WTC11 (cell line): Measurements from ENCODE around the gene NKX2-1. TPM values are rescaled to one million over a fixed set of nuclear protein-coding genes. Genes with fewer than 3 reads are reported as not detected.

ENCODE experiments used
- ATAC-seq: fragments of 200-7000 bp; cut with Tn5 transposase; 2 replicates; pipeline ENCODE4 v1.10.0; 2021; ENCODE audit warnings: mild to moderate bottlenecking, moderate library complexity
- CTCF ChIA-PET: fragments of 300-600 bp; sonication (Branson Sonifier 250); formaldehyde crosslinking; loops from one replicate; lab custom pipeline; 2021; ENCODE audit warnings: antibody characterized with exemption; lab: Charles Lee
- POLR2A ChIA-PET: fragments of 350-600 bp; sonication (Branson Sonifier 250); formaldehyde crosslinking; loops from one replicate; lab custom pipeline; 2021; ENCODE audit warnings: antibody characterized with exemption; lab: Charles Lee
- DNase-seq: peaks from one replicate; pipeline ENCODE4 v3.0.0; 2021; ENCODE audit warnings: low spot score
- H3K27ac Mint-ChIP-seq: 2 replicates; pipeline ENCODE4 v1.8.0; 2021; ENCODE audit warnings: mixed read lengths
- H3K27me3 Mint-ChIP-seq: 2 replicates; pipeline ENCODE4 v1.8.0; 2021; ENCODE audit warnings: low read depth, mild to moderate bottlenecking, moderate library complexity, mixed read lengths
- H3K36me3 Mint-ChIP-seq: 2 replicates; pipeline ENCODE4 v1.8.0; 2021; ENCODE audit warnings: mixed read lengths
- H3K4me1 Mint-ChIP-seq: 2 replicates; pipeline ENCODE4 v1.8.0; 2022; ENCODE audit warnings: mixed read lengths
- H3K4me3 Mint-ChIP-seq: 2 replicates; pipeline ENCODE4 v1.8.0; 2021; ENCODE audit warnings: mild to moderate bottlenecking, moderate library complexity, mixed read lengths
- H3K9me3 Mint-ChIP-seq: 2 replicates; pipeline ENCODE4 v1.8.0; 2021; ENCODE audit warnings: mixed read lengths
- ATF1 ChIP-seq: sonication (generic); formaldehyde crosslinking; IDR thresholded peaks from 2 replicates; pipeline ENCODE4 v1.8.1; 2023; ENCODE audit warnings: mild to moderate bottlenecking, moderate library complexity, missing genetic modification reagents
- ELF4 ChIP-seq: sonication (generic); formaldehyde crosslinking; IDR thresholded peaks from 2 replicates; pipeline ENCODE4 v1.8.1; 2022; ENCODE audit warnings: low read depth, mild to moderate bottlenecking, moderate library complexity, missing genetic modification reagents
- GRHL2 ChIP-seq: fragments of 250-450 bp; sonication (Bioruptor Pico); IDR thresholded peaks from 2 replicates; pipeline ENCODE4 v1.8.0; 2022; ENCODE audit warnings: mild to moderate bottlenecking, moderate library complexity; ENCODE audit not compliant: insufficient replicate concordance, severe bottlenecking
- MXD4 ChIP-seq: fragments of 250-450 bp; sonication (Bioruptor Pico); IDR thresholded peaks from 2 replicates; pipeline ENCODE4 v1.8.0; 2021; ENCODE audit warnings: mild to moderate bottlenecking, moderate library complexity, borderline replicate concordance
- NR2C2 ChIP-seq: sonication (generic); formaldehyde crosslinking; IDR thresholded peaks from 2 replicates; pipeline ENCODE4 v1.8.0; 2022; ENCODE audit warnings: mild to moderate bottlenecking, missing genetic modification reagents
- PRRX2 ChIP-seq: fragments of 250-450 bp; sonication (Bioruptor Pico); IDR thresholded peaks from 2 replicates; pipeline ENCODE4 v1.8.0; 2021; ENCODE audit warnings: mild to moderate bottlenecking
- SMAD4 ChIP-seq: sonication (generic); formaldehyde crosslinking; IDR thresholded peaks from 2 replicates; pipeline ENCODE4 v1.8.0; 2022; ENCODE audit warnings: mild to moderate bottlenecking, missing genetic modification reagents
- TCF7 ChIP-seq: sonication (generic); formaldehyde crosslinking; IDR thresholded peaks from 2 replicates; pipeline ENCODE4 v1.8.0; 2022; ENCODE audit warnings: mild to moderate bottlenecking, low read depth, missing genetic modification reagents, moderate library complexity
- TEAD1 ChIP-seq: sonication (generic); formaldehyde crosslinking; IDR thresholded peaks from 2 replicates; pipeline ENCODE4 v1.8.0; 2022; ENCODE audit warnings: mild to moderate bottlenecking, missing genetic modification reagents
- ZNF219 ChIP-seq: sonication (generic); formaldehyde crosslinking; IDR thresholded peaks from 2 replicates; pipeline ENCODE4 v1.8.0; 2023; ENCODE audit warnings: missing genetic modification reagents, mild to moderate bottlenecking, borderline replicate concordance
- ZNF263 ChIP-seq: sonication (generic); formaldehyde crosslinking; IDR thresholded peaks from 2 replicates; pipeline ENCODE4 v1.8.1; 2022; ENCODE audit warnings: low read depth, mild to moderate bottlenecking, moderate library complexity, missing genetic modification reagents
- ZNF396 ChIP-seq: fragments of 250-450 bp; sonication (Bioruptor Pico); IDR thresholded peaks from 2 replicates; pipeline ENCODE4 v1.8.0; 2021; ENCODE audit warnings: mild to moderate bottlenecking, moderate library complexity, borderline replicate concordance
- ZNF423 ChIP-seq: fragments of 250-450 bp; sonication (Bioruptor Pico); IDR thresholded peaks from 2 replicates; pipeline ENCODE4 v2.1.2; 2022; ENCODE audit warnings: mild to moderate bottlenecking, moderate library complexity
- total RNA-seq: library from RNA; stranded (reverse); gene quantifications from 3 replicates; pipeline ENCODE4 v1.2.3, GENCODE V29; 2021
- TF ChIP-seq, protein P1 (sequence below): sonication (generic); formaldehyde crosslinking; IDR thresholded peaks from 2 replicates; pipeline ENCODE4 v1.8.0; 2023; ENCODE audit warnings: missing genetic modification reagents
- TF ChIP-seq, protein P2 (sequence below): sonication (generic); formaldehyde crosslinking; IDR thresholded peaks from 2 replicates; pipeline ENCODE4 v1.8.0; 2023; ENCODE audit warnings: mild to moderate bottlenecking, missing genetic modification reagents
- TF ChIP-seq, protein P3 (sequence below): sonication (generic); formaldehyde crosslinking; IDR thresholded peaks from 2 replicates; pipeline ENCODE4 v1.8.1; 2022; ENCODE audit warnings: missing genetic modification reagents, borderline replicate concordance
- TF ChIP-seq, protein P4 (sequence below): fragments of 250-450 bp; sonication (Bioruptor Pico); IDR thresholded peaks from 2 replicates; pipeline ENCODE4 v1.9.0; 2021; ENCODE audit warnings: moderate library complexity, mild to moderate bottlenecking, inconsistent platforms, borderline replicate concordance
- TF ChIP-seq, protein P5 (sequence below): fragments of 250-450 bp; sonication (Bioruptor Pico); IDR thresholded peaks from 2 replicates; pipeline ENCODE4 v1.9.0; 2021; ENCODE audit warnings: mild to moderate bottlenecking
- TF ChIP-seq, protein P6 (sequence below): fragments of 200-600 bp; IDR thresholded peaks from 2 replicates; pipeline ENCODE4 v1.8.0; 2022; ENCODE audit warnings: antibody characterized with exemption

The NKX2-1 gene
- total RNA-seq, 1 experiment from 2014 or later, result not detected

DNA sequence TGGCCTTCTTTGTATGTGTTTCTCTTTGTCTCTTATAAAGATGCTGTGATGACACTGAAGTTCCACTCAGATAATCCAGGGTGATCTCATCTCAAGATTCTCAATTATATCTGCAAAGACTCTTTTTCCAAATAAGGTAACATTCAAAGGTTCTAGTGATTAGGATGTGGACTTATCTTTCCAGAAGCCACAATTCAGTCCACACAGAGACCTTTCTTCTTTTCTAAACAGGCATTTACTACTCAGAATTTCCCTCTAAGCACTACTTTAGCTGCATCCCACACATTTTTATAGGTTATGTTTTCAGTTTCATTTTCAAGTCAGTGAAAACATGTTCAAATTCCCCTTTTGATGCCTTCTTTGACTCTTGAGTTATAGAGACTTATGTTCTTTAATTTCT is 9.0 kb upstream of the NKX2-1 start (continued):
- TF ChIP-seq, protein P1, sequence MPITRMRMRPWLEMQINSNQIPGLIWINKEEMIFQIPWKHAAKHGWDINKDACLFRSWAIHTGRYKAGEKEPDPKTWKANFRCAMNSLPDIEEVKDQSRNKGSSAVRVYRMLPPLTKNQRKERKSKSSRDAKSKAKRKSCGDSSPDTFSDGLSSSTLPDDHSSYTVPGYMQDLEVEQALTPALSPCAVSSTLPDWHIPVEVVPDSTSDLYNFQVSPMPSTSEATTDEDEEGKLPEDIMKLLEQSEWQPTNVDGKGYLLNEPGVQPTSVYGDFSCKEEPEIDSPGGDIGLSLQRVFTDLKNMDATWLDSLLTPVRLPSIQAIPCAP (CRISPR knock-in tag), result no peak
- TF ChIP-seq ZNF263 (CRISPR knock-in tag) (no peak), ZNF423 (CRISPR knock-in tag) (no peak)
- TF ChIP-seq, protein P2, sequence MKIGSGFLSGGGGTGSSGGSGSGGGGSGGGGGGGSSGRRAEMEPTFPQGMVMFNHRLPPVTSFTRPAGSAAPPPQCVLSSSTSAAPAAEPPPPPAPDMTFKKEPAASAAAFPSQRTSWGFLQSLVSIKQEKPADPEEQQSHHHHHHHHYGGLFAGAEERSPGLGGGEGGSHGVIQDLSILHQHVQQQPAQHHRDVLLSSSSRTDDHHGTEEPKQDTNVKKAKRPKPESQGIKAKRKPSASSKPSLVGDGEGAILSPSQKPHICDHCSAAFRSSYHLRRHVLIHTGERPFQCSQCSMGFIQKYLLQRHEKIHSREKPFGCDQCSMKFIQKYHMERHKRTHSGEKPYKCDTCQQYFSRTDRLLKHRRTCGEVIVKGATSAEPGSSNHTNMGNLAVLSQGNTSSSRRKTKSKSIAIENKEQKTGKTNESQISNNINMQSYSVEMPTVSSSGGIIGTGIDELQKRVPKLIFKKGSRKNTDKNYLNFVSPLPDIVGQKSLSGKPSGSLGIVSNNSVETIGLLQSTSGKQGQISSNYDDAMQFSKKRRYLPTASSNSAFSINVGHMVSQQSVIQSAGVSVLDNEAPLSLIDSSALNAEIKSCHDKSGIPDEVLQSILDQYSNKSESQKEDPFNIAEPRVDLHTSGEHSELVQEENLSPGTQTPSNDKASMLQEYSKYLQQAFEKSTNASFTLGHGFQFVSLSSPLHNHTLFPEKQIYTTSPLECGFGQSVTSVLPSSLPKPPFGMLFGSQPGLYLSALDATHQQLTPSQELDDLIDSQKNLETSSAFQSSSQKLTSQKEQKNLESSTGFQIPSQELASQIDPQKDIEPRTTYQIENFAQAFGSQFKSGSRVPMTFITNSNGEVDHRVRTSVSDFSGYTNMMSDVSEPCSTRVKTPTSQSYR, result no peak

DNA sequence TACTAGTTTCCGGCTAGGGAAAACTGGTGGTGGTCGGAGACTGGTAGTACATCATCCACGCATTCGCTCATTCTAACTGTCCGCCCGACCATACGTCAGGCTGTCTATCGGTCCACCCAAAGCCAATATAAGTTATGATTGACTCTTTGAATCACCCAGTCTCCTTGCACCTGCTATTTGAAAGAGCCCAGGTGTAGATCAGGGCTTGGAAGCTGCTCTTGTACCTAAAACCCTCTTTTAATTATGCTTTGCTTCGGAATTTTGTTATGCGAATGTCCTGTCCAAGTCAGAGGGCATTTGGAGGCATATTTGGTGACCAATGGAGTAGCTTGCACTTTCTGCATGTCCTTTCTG is 5.7 kb upstream of the NKX2-1 start:
- H3K9me3 Mint-ChIP-seq, result no peaks in the 10 kb centered on the region
- H3K4me1 Mint-ChIP-seq, result peaks cover 23% of the 10 kb centered on the region
- ATAC-seq (no peak), DNase-seq (no peak)
- H3K27ac Mint-ChIP-seq, result no peak overlapping the region
- no peaks in the 10 kb centered on the region for H3K36me3 Mint-ChIP-seq
- ChIA-PET POLR2A (interaction anchor here (0.6 to 1.6 kb wide), 2 partner anchors 13 to 523 kb away, joined by 4 read pairs; no protein-coding TSS in a partner anchor), CTCF (interaction anchor here (0.6 to 9.3 kb wide), 55 partner anchors 9 to 704 kb away, joined by 3 to 159 read pairs (median 7); partner anchors contain the start of gene NKX2-8)
- H3K27me3 Mint-ChIP-seq, result peaks cover 100% of the 10 kb centered on the region
- peak overlapping the region; percentile 65; the same call in 1 of the 2 replicates for H3K4me3 Mint-ChIP-seq
- TF ChIP-seq NR2C2 (CRISPR knock-in tag) (no peak), ZNF219 (CRISPR knock-in tag) (no peak), TCF7 (no peak), PRRX2 (no peak), SMAD4 (CRISPR knock-in tag) (no peak), ELF4 (CRISPR knock-in tag) (no peak), TEAD1 (CRISPR knock-in tag) (no peak)
- TF ChIP-seq, protein P3, sequence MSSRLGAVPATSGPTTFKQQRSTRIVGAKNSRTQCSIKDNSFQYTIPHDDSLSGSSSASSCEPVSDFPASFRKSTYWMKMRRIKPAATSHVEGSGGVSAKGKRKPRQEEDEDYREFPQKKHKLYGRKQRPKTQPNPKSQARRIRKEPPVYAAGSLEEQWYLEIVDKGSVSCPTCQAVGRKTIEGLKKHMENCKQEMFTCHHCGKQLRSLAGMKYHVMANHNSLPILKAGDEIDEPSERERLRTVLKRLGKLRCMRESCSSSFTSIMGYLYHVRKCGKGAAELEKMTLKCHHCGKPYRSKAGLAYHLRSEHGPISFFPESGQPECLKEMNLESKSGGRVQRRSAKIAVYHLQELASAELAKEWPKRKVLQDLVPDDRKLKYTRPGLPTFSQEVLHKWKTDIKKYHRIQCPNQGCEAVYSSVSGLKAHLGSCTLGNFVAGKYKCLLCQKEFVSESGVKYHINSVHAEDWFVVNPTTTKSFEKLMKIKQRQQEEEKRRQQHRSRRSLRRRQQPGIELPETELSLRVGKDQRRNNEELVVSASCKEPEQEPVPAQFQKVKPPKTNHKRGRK (CRISPR knock-in tag), result no peak
- TF ChIP-seq, protein P4, sequence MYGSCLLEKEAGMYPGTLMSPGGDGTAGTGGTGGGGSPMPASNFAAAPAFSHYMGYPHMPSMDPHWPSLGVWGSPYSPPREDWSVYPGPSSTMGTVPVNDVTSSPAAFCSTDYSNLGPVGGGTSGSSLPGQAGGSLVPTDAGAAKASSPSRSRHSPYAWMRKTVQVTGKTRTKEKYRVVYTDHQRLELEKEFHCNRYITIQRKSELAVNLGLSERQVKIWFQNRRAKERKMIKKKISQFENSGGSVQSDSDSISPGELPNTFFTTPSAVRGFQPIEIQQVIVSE (CRISPR knock-in tag), result no peak
- TF ChIP-seq, protein P5, sequence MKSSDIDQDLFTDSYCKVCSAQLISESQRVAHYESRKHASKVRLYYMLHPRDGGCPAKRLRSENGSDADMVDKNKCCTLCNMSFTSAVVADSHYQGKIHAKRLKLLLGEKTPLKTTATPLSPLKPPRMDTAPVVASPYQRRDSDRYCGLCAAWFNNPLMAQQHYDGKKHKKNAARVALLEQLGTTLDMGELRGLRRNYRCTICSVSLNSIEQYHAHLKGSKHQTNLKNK (CRISPR knock-in tag), result no peak

DNA sequence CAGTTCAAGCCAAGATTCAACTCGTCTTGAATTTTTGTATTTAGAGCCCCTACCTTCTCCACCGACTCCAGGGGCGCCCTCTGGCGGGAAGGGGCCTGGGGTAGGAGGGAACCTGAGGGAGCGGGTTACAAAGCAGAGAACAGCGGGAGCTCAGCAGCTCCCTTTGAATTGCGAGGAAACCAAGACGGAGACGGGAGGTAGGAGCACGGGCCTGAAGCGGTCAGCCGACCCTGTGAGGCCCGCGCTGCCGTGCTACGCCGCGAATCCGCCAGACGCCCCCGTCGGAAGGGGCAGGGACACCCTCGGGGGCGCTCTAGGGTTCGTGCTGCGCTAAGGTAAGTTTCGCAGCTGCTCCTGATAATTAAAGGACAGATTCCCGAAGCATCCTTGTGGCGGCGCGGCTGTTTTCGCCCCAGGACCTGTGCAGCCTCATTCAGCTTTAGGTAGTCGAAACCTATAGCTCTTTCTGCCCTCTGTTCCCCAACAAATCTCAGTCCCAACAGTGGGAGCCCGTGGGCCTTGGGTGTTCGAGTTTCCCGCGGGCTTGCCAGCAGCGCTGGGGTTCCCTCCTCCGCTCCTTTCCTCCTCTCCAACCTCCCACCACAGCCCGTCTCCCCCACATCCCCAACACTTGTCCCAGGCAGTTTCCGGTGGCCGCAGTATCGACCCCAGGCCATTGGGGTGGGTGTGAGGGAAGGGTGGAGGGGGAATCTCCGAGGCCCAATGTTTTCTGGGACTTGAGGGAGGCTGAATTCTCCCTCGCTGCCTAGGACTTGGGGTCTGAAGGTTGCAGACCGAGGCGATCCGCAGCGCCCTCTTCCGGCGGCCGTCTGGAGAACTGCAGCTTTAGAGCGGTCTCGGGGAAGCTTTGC is 5.1 kb upstream of the NKX2-1 start:
- no peak overlapping the region for H3K27ac Mint-ChIP-seq
- POLR2A ChIA-PET, result interaction anchor here (0.6 to 1.6 kb wide), 4 partner anchors 13 to 523 kb away, joined by 3 to 4 read pairs (median 4); no protein-coding TSS in a partner anchor
- peaks cover 23% of the 10 kb centered on the region for H3K4me1 Mint-ChIP-seq
- no peak for TF ChIP-seq ATF1
- peak; percentile 46; the same call in 1 of the 2 replicates for TF ChIP-seq ZNF423 (CRISPR knock-in tag)
- TF ChIP-seq MXD4 (CRISPR knock-in tag), result peak; percentile 81
- TF ChIP-seq, protein P6, sequence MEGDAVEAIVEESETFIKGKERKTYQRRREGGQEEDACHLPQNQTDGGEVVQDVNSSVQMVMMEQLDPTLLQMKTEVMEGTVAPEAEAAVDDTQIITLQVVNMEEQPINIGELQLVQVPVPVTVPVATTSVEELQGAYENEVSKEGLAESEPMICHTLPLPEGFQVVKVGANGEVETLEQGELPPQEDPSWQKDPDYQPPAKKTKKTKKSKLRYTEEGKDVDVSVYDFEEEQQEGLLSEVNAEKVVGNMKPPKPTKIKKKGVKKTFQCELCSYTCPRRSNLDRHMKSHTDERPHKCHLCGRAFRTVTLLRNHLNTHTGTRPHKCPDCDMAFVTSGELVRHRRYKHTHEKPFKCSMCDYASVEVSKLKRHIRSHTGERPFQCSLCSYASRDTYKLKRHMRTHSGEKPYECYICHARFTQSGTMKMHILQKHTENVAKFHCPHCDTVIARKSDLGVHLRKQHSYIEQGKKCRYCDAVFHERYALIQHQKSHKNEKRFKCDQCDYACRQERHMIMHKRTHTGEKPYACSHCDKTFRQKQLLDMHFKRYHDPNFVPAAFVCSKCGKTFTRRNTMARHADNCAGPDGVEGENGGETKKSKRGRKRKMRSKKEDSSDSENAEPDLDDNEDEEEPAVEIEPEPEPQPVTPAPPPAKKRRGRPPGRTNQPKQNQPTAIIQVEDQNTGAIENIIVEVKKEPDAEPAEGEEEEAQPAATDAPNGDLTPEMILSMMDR, result peak; percentile 80
- 0 out of 2 replicates have a peak, but pooled peaks have one; percentile 49 for TF ChIP-seq ZNF396 (CRISPR knock-in tag)
- no peak for TF ChIP-seq GRHL2 (CRISPR knock-in tag)
- TF ChIP-seq, all 79 proteins: peak for 4
- H3K36me3 Mint-ChIP-seq, result no peaks in the 10 kb centered on the region
- ATAC-seq, result peak; percentile 69
- H3K27me3 Mint-ChIP-seq, result peaks cover 100% of the 10 kb centered on the region
- DNase-seq, result peak; percentile 91
- no peaks in the 10 kb centered on the region for H3K9me3 Mint-ChIP-seq
- CTCF ChIA-PET, result interaction anchor here (0.5 to 9.3 kb wide), 94 partner anchors 8 to 1195 kb away, joined by 3 to 159 read pairs (median 4); partner anchors contain the start of genes BRMS1L, MBIP, NKX2-8 and PAX9
- peak overlapping the region; percentile 65 for H3K4me3 Mint-ChIP-seq
